Activated CD4-positive, alpha-beta T cell treated with anti-CD3 and anti-CD28 coated beads, Interleukin-2, amount 10 ng/mL, durations not matched to agents 7 days and 5 days (primary cell): ENCODE measurements around the gene RSAD2. TPM values are rescaled to one million over a fixed set of nuclear protein-coding genes. Genes with fewer than 3 reads are reported as not detected.

ENCODE experiments used
- CTCF ChIA-PET: fragments of 350-600 bp; sonication (Branson Sonifier 250); formaldehyde crosslinking; loops from one replicate; lab custom pipeline; 2021; ENCODE audit warnings: antibody characterized with exemption; lab: Charles Lee
- POLR2A ChIA-PET: fragments of 350-600 bp; sonication (Branson Sonifier 250); formaldehyde crosslinking; loops from one replicate; lab custom pipeline; 2021; ENCODE audit warnings: antibody characterized with exemption; lab: Charles Lee
- DNase-seq: peaks from one replicate; pipeline ENCODE4 v3.0.0-alpha.2; 2020
- H3K27ac Mint-ChIP-seq: one replicate; pipeline ENCODE4 v1.8.0; 2021; ENCODE audit warnings: mild to moderate bottlenecking, moderate library complexity, mixed read lengths
- H3K27me3 Mint-ChIP-seq: one replicate; pipeline ENCODE4 v1.8.0; 2021; ENCODE audit warnings: mixed read lengths
- H3K36me3 Mint-ChIP-seq: one replicate; pipeline ENCODE4 v1.8.0; 2021; ENCODE audit warnings: low read depth, mixed read lengths
- H3K4me1 Mint-ChIP-seq: one replicate; pipeline ENCODE4 v1.8.0; 2021; ENCODE audit warnings: mixed read lengths
- H3K4me3 Mint-ChIP-seq: one replicate; pipeline ENCODE4 v1.8.0; 2021; ENCODE audit warnings: mild to moderate bottlenecking, moderate library complexity, mixed read lengths
- H3K9me3 Mint-ChIP-seq: one replicate; pipeline ENCODE4 v1.8.0; 2021; ENCODE audit warnings: mixed read lengths
- total RNA-seq, 2 experiments: library from RNA; stranded (reverse); gene quantifications; one replicate each; pipeline ENCODE4 v1.2.3, GENCODE V29; 2021

Gene RSAD2
- 100 to 1,000 TPM; 100 to 101 TPM for total RNA-seq

- peaks cover 26% of the 10 kb centered on the region for H3K9me3 Mint-ChIP-seq
- ChIA-PET POLR2A (interaction anchor here (0.8 to 4.0 kb wide), 4 partner anchors 11 to 36 kb away, joined by 4 to 69 read pairs (median 5); partner anchors contain the start of gene CMPK2), CTCF (interaction anchor here (0.6 to 3.3 kb wide), 10 partner anchors 8 to 1198 kb away, joined by 3 to 58 read pairs (median 4); partner anchors contain the start of gene CMPK2)
- H3K27ac Mint-ChIP-seq: peak within 1 kb of the TSS; percentile 94
- H3K36me3 Mint-ChIP-seq: peaks cover 72% of the 10 kb centered on the region
- H3K4me1 Mint-ChIP-seq: peaks cover 58% of the 10 kb centered on the region
- H3K4me3 Mint-ChIP-seq: peak within 1 kb of the TSS; percentile 99
- H3K27me3 Mint-ChIP-seq: no peaks in the 10 kb centered on the region
- DNase-seq: peak; percentile 74
Measured at GRCh38 chr2:6877402-6878304, at the start of gene RSAD2. Gene RSAD2, plus strand, starts transcription at chr2:6877777. Its CDS starts 24 bp downstream, at chr2:6877801.

GRCh38 chr2:6828299-6828584 is 49.3 kb upstream of the RSAD2 start:
- DNase-seq: no peak
- peaks cover 32% of the 10 kb centered on the region for H3K4me1 Mint-ChIP-seq
- peak overlapping the region; percentile 20 for H3K27ac Mint-ChIP-seq
- H3K9me3 Mint-ChIP-seq: peaks cover 21% of the 10 kb centered on the region
- no peak overlapping the region for H3K4me3 Mint-ChIP-seq
- H3K27me3 Mint-ChIP-seq: peaks cover 2% of the 10 kb centered on the region
- H3K36me3 Mint-ChIP-seq: peaks cover 36% of the 10 kb centered on the region
- CTCF ChIA-PET: no interaction called here
- POLR2A ChIA-PET: no interaction called here

GRCh38 chr2:6831229-6831628 is 46.3 kb upstream of the RSAD2 start:
- H3K27ac Mint-ChIP-seq: peak overlapping the region; percentile 21
- peaks cover 2% of the 10 kb centered on the region for H3K27me3 Mint-ChIP-seq
- POLR2A ChIA-PET: no interaction called here
- peaks cover 36% of the 10 kb centered on the region for H3K9me3 Mint-ChIP-seq
- CTCF ChIA-PET: no interaction called here
- H3K4me3 Mint-ChIP-seq: no peak overlapping the region
- peaks cover 48% of the 10 kb centered on the region for H3K4me1 Mint-ChIP-seq
- peaks cover 64% of the 10 kb centered on the region for H3K36me3 Mint-ChIP-seq
- no peak for DNase-seq

- no peak for DNase-seq
- H3K4me3 Mint-ChIP-seq: peak overlapping the region; percentile 64
- ChIA-PET POLR2A (no interaction called here), CTCF (interaction anchor here (0.6 kb wide), 1 partner anchor 13 kb away, joined by 3 read pairs; no protein-coding TSS in a partner anchor)
- H3K27ac Mint-ChIP-seq: peak overlapping the region; percentile 86
- peaks cover 76% of the 10 kb centered on the region for H3K36me3 Mint-ChIP-seq
- H3K9me3 Mint-ChIP-seq: peaks cover 38% of the 10 kb centered on the region
- H3K4me1 Mint-ChIP-seq: peaks cover 42% of the 10 kb centered on the region
- H3K27me3 Mint-ChIP-seq: peaks cover 2% of the 10 kb centered on the region
Measured at GRCh38 chr2:6832596-6833299, 44.8 kb upstream of the RSAD2 start.

- DNase-seq: peak; percentile 12
- Mint-ChIP-seq H3K27me3 (peaks cover 2% of the 10 kb centered on the region), H3K4me3 (peak overlapping the region; percentile 64), H3K9me3 (peaks cover 39% of the 10 kb centered on the region), H3K36me3 (peaks cover 80% of the 10 kb centered on the region), H3K27ac (peak overlapping the region; percentile 86), H3K4me1 (peaks cover 36% of the 10 kb centered on the region)
- POLR2A ChIA-PET: no interaction called here
- CTCF ChIA-PET: no interaction called here
Measured at GRCh38 chr2:6833300-6833604, 44.3 kb upstream of the RSAD2 start.

GRCh38 chr2:6834163-6834562 is 43.4 kb upstream of the RSAD2 start:
- H3K27ac Mint-ChIP-seq: no peak overlapping the region
- no peak for DNase-seq
- H3K9me3 Mint-ChIP-seq: peaks cover 40% of the 10 kb centered on the region
- POLR2A ChIA-PET: no interaction called here
- peaks cover 83% of the 10 kb centered on the region for H3K36me3 Mint-ChIP-seq
- H3K27me3 Mint-ChIP-seq: peaks cover 2% of the 10 kb centered on the region
- H3K4me3 Mint-ChIP-seq: no peak overlapping the region
- CTCF ChIA-PET: interaction anchor here (1.3 kb wide), 1 partner anchor 31 kb away, joined by 3 read pairs; no protein-coding TSS in a partner anchor
- peaks cover 36% of the 10 kb centered on the region for H3K4me1 Mint-ChIP-seq

- Mint-ChIP-seq H3K4me1 (peaks cover 36% of the 10 kb centered on the region), H3K36me3 (peaks cover 85% of the 10 kb centered on the region), H3K4me3 (no peak overlapping the region), H3K27me3 (peaks cover 2% of the 10 kb centered on the region), H3K9me3 (peaks cover 39% of the 10 kb centered on the region), H3K27ac (no peak overlapping the region)
- CTCF ChIA-PET: interaction anchor here (1.3 kb wide), 1 partner anchor 29 kb away, joined by 4 read pairs; no protein-coding TSS in a partner anchor
- DNase-seq: no peak
- POLR2A ChIA-PET: no interaction called here
Measured at GRCh38 chr2:6835467-6835866, 42.1 kb upstream of the RSAD2 start.

- Mint-ChIP-seq H3K27ac (no peak overlapping the region), H3K27me3 (no peaks in the 10 kb centered on the region), H3K36me3 (peaks cover 78% of the 10 kb centered on the region), H3K9me3 (peaks cover 26% of the 10 kb centered on the region), H3K4me3 (no peak overlapping the region), H3K4me1 (peaks cover 20% of the 10 kb centered on the region)
- ChIA-PET CTCF (no interaction called here), POLR2A (no interaction called here)
- no peak for DNase-seq
Measured at GRCh38 chr2:6838673-6839319, 38.8 kb upstream of the RSAD2 start.

- H3K4me3 Mint-ChIP-seq: no peak overlapping the region
- H3K27me3 Mint-ChIP-seq: no peaks in the 10 kb centered on the region
- ChIA-PET CTCF (interaction anchor here (0.9 to 1.3 kb wide), 3 partner anchors 9 to 16 kb away, joined by 3 read pairs; no protein-coding TSS in a partner anchor), POLR2A (no interaction called here)
- peaks cover 79% of the 10 kb centered on the region for H3K36me3 Mint-ChIP-seq
- peaks cover 39% of the 10 kb centered on the region for H3K9me3 Mint-ChIP-seq
- H3K27ac Mint-ChIP-seq: no peak overlapping the region
- no peak for DNase-seq
- H3K4me1 Mint-ChIP-seq: no peaks in the 10 kb centered on the region
Measured at GRCh38 chr2:6841537-6842287, 35.9 kb upstream of the RSAD2 start.

GRCh38 chr2:6845312-6845711 is 32.3 kb upstream of the RSAD2 start:
- peaks cover 21% of the 10 kb centered on the region for H3K4me1 Mint-ChIP-seq
- H3K4me3 Mint-ChIP-seq: no peak overlapping the region
- H3K36me3 Mint-ChIP-seq: peaks cover 84% of the 10 kb centered on the region
- peaks cover 49% of the 10 kb centered on the region for H3K9me3 Mint-ChIP-seq
- no peaks in the 10 kb centered on the region for H3K27me3 Mint-ChIP-seq
- no peak overlapping the region for H3K27ac Mint-ChIP-seq
- ChIA-PET CTCF (interaction anchor here (0.9 kb wide), 1 partner anchor 17 kb away, joined by 3 read pairs; no protein-coding TSS in a partner anchor), POLR2A (no interaction called here)
- peak; percentile 27 for DNase-seq

- ChIA-PET POLR2A (no interaction called here), CTCF (interaction anchor here (0.9 kb wide), 2 partner anchors 13 to 16 kb away, joined by 3 read pairs; no protein-coding TSS in a partner anchor)
- DNase-seq: no peak
- Mint-ChIP-seq H3K9me3 (peaks cover 50% of the 10 kb centered on the region), H3K27me3 (no peaks in the 10 kb centered on the region), H3K4me3 (no peak overlapping the region), H3K27ac (no peak overlapping the region), H3K4me1 (peaks cover 26% of the 10 kb centered on the region), H3K36me3 (peaks cover 85% of the 10 kb centered on the region)
Measured at GRCh38 chr2:6845903-6846302, 31.7 kb upstream of the RSAD2 start.

- POLR2A ChIA-PET: no interaction called here
- no peak overlapping the region for H3K4me3 Mint-ChIP-seq
- DNase-seq: no peak
- peaks cover 50% of the 10 kb centered on the region for H3K9me3 Mint-ChIP-seq
- H3K4me1 Mint-ChIP-seq: peaks cover 32% of the 10 kb centered on the region
- CTCF ChIA-PET: interaction anchor here (0.9 to 2.5 kb wide), 3 partner anchors 11 to 15 kb away, joined by 3 to 21 read pairs (median 3); no protein-coding TSS in a partner anchor
- no peak overlapping the region for H3K27ac Mint-ChIP-seq
- H3K36me3 Mint-ChIP-seq: peaks cover 86% of the 10 kb centered on the region
- no peaks in the 10 kb centered on the region for H3K27me3 Mint-ChIP-seq
Measured at GRCh38 chr2:6846540-6846939, 31.0 kb upstream of the RSAD2 start.
